ENCODE results near the gene ESCO1.

ESCO1 gene

DNA sequence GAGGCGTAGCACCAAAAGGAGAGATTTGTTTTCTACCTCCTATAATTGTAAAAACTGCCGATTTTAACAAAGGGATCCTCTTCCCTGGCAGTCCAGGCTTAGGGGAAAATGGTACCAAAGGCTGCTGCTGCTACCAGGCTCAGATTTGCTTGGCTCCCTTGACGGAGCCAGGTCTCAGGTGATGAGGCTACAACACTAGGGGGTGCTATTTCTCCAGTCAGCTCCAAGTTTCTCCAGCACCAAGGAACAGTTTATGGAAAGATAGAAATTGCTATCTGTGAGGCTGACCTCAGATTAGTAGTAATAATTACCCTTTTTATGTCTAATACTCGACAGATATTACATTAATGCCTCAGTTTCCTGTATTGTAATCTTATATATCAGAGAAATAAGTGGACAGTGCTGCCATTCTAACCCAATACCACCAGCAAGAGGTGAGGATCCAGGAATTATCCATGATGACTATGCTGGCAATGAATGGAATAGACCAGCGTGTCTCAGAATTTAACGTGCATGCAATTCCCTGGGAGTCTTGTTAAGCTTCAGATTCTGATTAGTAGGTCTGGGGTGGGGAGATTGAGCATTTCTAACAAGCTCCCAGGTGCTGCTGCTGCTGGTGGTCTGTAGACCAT is 111.3 kb downstream of the ESCO1 start:
- DNase-seq, result peak; percentile 27

DNA sequence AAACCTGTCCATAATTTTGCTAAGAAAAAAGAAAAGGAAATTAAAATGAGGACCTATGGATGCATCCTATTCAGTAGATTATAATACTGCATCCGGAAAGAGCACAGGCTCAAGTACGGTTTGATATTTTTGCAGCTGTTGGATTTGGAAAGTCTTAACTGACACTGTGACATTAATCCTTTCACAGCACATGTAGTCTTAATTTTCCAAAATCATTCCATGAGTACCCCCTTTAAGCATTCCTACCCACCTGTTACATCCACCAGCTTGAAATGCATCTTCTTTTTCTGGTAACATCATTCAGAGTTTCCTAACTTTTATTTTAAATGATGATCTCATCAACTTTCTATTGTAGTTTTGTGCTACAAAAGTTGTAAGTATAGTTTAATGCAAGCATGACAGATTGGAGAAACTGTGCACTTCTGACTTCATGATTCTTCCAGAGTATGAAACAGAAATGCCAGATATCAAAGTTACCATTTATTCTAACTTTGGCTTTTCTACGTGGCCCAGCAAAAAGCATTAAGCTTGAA is 113.5 kb downstream of the ESCO1 start:
- no peak for DNase-seq

DNA sequence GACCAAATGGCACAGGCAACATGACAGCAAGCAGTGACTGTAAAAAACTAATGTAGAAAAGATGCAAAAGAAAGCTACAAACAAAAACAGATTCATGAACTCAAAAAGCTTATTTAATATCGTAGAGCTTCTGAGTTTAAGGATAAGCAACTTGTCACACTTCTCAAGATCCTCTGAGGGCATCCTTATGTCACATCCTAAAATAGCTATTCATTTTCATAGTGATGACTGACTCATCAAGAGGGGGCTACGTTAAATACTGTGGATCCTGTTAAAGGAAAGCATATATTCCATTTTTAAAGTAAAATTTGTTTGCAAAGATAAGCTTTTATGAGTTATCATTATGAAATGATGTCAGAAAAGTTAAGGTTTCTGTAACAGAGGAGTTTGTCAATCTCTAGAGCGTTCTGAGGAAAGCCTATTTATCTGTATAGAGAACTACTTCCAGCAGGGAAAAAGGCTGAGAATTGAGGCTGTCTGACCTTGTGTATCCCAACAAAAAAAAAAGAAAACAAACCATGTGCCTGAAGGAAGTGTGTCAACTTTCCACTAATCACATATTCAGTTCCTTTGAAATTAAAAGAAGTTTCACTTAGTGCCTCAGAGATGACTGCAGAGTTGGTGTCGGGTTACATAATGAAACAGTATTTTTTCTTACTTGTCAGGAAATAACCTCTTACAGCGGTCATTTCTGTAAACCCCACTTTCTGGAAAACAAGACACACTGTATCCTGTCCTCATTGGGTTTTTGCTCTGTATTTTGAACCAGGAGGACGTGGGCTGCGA is 115.5 kb downstream of the ESCO1 start:
- DNase-seq, result no peak

DNA sequence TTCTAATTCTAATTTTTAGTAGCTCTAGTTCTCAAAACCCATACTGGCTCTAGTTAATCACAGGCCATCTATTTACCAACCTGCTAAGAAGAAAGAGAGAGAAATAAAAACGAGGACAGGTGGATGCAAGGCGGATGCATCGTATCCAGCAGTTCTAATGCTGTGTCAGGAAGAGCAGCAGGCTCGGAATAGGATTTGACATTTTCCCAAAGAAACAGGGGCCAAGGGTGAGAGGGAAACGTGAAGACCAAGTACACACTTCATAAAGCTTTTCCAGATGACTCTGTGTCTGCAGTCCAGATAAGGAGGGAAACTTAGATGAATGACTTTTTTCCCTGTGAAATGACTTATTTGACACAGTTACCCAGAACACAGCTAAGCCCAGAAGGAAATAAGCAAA is 117.5 kb downstream of the ESCO1 start:
- no peak for DNase-seq

DNA sequence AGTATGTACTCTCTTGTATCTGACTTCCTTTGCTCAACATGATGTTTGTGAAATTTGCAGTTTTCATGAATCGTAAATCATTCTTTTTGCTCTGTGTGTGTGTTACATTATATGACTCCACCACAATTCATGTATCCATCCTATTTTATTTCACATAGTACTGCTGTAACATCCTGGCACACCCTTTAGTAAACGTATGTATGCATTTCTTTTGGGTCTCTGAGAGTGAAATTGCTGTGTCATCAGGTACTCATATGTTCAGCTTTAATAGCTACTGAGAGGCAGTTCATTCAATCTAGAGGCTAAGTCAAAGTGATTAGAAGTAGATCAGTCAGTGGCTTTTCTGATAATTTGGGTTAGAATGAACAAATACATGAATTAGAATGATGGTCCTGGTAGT is 118.8 kb downstream of the ESCO1 start:
- DNase-seq, result no peak

DNA sequence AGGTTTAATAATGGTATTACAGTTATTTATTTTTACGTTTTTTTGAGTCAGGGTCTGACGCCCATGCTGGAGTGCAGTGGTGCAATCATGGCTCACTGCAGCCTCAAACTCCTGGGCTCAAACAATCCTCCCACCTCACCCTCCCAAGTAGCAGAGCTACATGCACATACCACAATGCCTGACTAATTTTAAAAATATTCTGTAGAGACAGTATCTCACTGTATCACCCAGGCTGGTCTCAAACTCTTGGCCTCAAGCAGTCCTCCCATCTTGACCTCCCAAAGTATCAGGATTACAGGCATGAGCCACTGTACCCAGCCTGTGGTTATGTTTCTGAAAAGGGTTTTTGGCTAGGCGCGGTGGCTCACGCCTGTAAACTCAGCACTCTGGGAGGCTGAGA is 120.8 kb downstream of the ESCO1 start:
- DNase-seq, result no peak

Measured in NCI-H1417 treated with DMSO at 0.1 percent for 48 hours (cell line).